Urinary bladder (tissue), 4 donors: ENCODE results near the gene LIPM. TPM values are rescaled to one million over a fixed set of nuclear protein-coding genes. Genes with fewer than 3 reads are reported as not detected.

Source experiments
- DNase-seq: peaks from one replicate; pipeline ENCODE4 v3.0.0-alpha.2; 2015; ENCODE audit errors: extremely low spot score
- H3K27ac ChIP-seq: one replicate; pipeline ENCODE4 v1.5.1; 2013; ENCODE audit warnings: low read depth, mild to moderate bottlenecking, moderate library complexity
- H3K36me3 ChIP-seq: one replicate; pipeline ENCODE4 v1.6.1; 2013; ENCODE audit warnings: mild to moderate bottlenecking, moderate library complexity; ENCODE audit not compliant: insufficient read depth
- H3K4me1 ChIP-seq: one replicate; pipeline ENCODE4 v1.6.1; 2013; ENCODE audit warnings: mild to moderate bottlenecking, moderate library complexity; ENCODE audit not compliant: insufficient read depth
- H3K4me3 ChIP-seq: one replicate; pipeline ENCODE4 v1.5.1; 2013; ENCODE audit warnings: low read depth, low read length
- WGBS: extraction: QIAGEN DNeasy Blood & Tissue Kit; methylation state at CpG from one replicate; pipeline ENCODE4 v1.1.7; 2013; 5-methylcytosine and 5-hydroxymethylcytosine counted together
- polyA plus RNA-seq: library from polyadenylated mRNA; stranded (reverse); fragments of 200-250 nt; gene quantifications from one replicate; pipeline ENCODE4 v1.2.3, GENCODE V29; 2013
- total RNA-seq: library from RNA; depleted of rRNA; stranded (reverse); fragments of >200 nt; gene quantifications from one replicate; pipeline ENCODE4 v1.2.3, GENCODE V29; 2014
- donor health status: healthy with polysubstance abuse.
- donor health status: healthy.

The LIPM gene, protein sequence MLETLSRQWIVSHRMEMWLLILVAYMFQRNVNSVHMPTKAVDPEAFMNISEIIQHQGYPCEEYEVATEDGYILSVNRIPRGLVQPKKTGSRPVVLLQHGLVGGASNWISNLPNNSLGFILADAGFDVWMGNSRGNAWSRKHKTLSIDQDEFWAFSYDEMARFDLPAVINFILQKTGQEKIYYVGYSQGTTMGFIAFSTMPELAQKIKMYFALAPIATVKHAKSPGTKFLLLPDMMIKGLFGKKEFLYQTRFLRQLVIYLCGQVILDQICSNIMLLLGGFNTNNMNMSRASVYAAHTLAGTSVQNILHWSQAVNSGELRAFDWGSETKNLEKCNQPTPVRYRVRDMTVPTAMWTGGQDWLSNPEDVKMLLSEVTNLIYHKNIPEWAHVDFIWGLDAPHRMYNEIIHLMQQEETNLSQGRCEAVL
- total RNA-seq (not detected), polyA plus RNA-seq (not detected)

DNA sequence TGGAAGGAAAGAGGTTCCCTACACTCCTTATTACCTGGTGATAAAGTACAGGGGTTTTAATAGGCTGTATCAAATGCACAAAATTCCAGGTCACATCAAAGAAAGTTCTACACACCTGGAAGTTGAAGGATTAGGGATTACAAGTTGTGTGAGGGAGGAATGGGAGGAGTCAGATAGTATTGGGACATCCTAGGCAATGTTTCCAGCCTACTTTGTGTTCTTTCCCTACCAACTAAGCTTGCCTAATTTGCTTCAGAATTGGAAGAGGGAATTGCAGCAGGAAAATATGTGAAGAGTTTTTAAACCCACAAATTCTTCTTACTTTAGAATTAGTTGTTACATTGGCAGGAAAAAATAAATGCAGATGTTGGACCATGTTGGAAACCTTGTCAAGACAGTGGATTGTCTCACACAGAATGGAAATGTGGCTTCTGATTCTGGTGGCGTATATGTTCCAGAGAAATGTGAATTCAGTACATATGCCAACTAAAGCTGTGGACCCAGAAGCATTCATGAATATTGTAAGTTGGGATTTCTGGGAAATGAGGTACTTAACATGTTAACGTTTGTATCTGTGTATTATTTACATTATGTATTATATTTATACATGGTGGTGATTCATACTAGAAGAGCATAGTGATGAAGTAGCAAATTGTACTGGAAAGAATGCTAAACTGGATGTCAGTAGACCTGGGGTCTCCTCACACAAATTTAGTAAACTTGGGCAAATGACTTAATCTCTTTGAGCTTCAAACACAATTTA, at the start of gene LIPM:
TSS of gene LIPM (plus strand) at position 208 of the 763 bp plus-strand sequence. CDS start at position 375, 167 bp downstream.
- no peak for DNase-seq
- Histone ChIP-seq H3K36me3 (no peaks in the 10 kb centered on the region), H3K27ac (no peak within 1 kb of the TSS), H3K4me1 (no peaks in the 10 kb centered on the region), H3K4me3 (no peak within 1 kb of the TSS)
- WGBS: 67% methylated on average over 2 of the region's 2 CpGs

GRCh38 chr10:88754287-88754686, 48.2 kb upstream of the LIPM start:
- DNase-seq: no peak
- Histone ChIP-seq H3K4me3 (no peak overlapping the region), H3K4me1 (no peaks in the 10 kb centered on the region), H3K27ac (no peak overlapping the region), H3K36me3 (no peaks in the 10 kb centered on the region)

DNA sequence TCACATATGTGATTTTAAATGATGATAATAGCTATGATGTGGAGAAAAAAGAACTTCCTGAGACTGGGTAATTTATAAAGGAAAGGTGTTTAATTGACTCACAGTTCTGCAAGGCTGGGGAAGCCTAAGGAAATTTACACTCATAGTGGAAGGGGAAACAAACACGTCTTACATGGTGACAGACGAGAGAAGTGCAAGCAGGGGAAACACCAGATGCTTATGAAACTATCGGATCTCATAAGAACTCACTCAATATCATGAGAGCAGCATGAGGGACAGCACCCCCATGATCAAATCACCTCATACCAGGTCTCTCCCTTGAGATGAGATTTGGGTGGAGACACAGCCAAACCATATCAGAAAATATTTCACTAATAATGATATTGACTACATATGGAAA, 46.8 kb upstream of the LIPM start:
- DNase-seq: no peak
- Histone ChIP-seq H3K4me1 (no peaks in the 10 kb centered on the region), H3K27ac (no peak overlapping the region), H3K4me3 (no peak overlapping the region), H3K36me3 (no peaks in the 10 kb centered on the region)
- WGBS: 69% methylated on average over 3 of the region's 3 CpGs

GRCh38 chr10:88756660-88757059, 45.9 kb upstream of the LIPM start:
- Histone ChIP-seq H3K27ac (no peak overlapping the region), H3K36me3 (no peaks in the 10 kb centered on the region), H3K4me3 (no peak overlapping the region), H3K4me1 (no peaks in the 10 kb centered on the region)
- 0% methylated on average over 1 of the region's 1 CpG for WGBS
- DNase-seq: no peak

- no peaks in the 10 kb centered on the region for H3K4me1 ChIP-seq
- H3K4me3 ChIP-seq: no peak within 1 kb of the TSS
- DNase-seq: no peak
- no peak within 1 kb of the TSS for H3K27ac ChIP-seq
- H3K36me3 ChIP-seq: no peaks in the 10 kb centered on the region
- WGBS: 80% methylated on average over 7 of the region's 7 CpGs
These were observed 43.0 kb upstream of the LIPM start, which contains the start of gene LIPN for GRCh38 chr10:88759366-88760101. Gene LIPN (plus strand): TSS chr10:88760020. CDS start chr10:88761406, 1,386 bp downstream.

DNA sequence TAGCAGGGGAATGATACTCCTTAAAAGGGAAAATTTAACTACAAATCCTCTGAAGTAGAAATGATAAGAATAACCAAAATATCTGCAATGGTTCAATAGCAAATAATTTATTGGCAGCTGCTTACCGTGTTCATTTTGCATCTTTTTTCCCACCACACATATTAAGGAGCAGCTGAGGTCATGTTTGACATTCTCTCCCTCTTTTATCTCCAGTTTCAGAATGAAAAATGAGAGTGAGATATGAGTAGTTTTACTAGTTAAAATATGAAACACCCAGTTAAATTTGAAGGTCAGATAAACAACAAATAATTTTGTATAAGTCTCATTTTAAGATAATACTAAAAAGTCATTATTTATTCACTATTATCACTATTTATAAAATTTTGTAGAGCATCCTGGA, 39.6 kb upstream of the LIPM start:
- no peak overlapping the region for H3K27ac ChIP-seq
- WGBS: 38% methylated on average over 1 of the region's 1 CpG
- no peak overlapping the region for H3K4me3 ChIP-seq
- no peaks in the 10 kb centered on the region for H3K36me3 ChIP-seq
- no peak for DNase-seq
- H3K4me1 ChIP-seq: no peaks in the 10 kb centered on the region

- WGBS: 24% methylated on average over 1 of the region's 1 CpG
- Histone ChIP-seq H3K4me1 (no peaks in the 10 kb centered on the region), H3K4me3 (no peak overlapping the region), H3K36me3 (no peaks in the 10 kb centered on the region), H3K27ac (no peak overlapping the region)
- DNase-seq: no peak
These were observed 39.1 kb upstream of the LIPM start for GRCh38 chr10:88763441-88763840.

GRCh38 chr10:88764110-88764509, 38.4 kb upstream of the LIPM start:
- Histone ChIP-seq H3K4me3 (no peak overlapping the region), H3K4me1 (no peaks in the 10 kb centered on the region), H3K27ac (no peak overlapping the region), H3K36me3 (no peaks in the 10 kb centered on the region)
- DNase-seq: no peak
- 84% methylated on average over 3 of the region's 3 CpGs for WGBS

GRCh38 chr10:88765816-88766215, 36.7 kb upstream of the LIPM start:
- no peak for DNase-seq
- Histone ChIP-seq H3K27ac (no peak overlapping the region), H3K4me1 (no peaks in the 10 kb centered on the region), H3K36me3 (no peaks in the 10 kb centered on the region), H3K4me3 (no peak overlapping the region)
- 85% methylated on average over 1 of the region's 1 CpG for WGBS

- Histone ChIP-seq H3K27ac (no peak overlapping the region), H3K4me1 (no peaks in the 10 kb centered on the region), H3K36me3 (no peaks in the 10 kb centered on the region), H3K4me3 (no peak overlapping the region)
- WGBS: 67% methylated on average over 1 of the region's 1 CpG
- DNase-seq: no peak
These were observed 33.1 kb upstream of the LIPM start for GRCh38 chr10:88769384-88769783.

DNA sequence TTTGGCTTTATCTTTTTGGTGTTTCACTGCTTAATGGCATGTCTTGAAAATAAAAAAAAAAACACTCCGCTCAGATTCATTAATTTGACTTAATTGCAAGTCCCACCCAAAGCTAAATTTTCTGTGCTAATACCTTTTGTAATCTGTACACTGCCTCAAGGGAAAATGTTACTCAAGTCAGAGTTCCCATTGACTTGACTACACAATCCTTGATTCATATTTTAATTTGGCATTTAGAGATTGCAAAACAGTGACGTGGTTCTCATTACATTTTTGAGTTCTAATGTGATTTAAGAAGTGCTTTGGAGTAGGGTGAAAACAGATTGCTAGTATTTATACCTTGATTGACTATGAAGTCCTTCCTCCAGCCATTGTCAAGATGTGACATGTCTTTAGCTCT, 21.3 kb upstream of the LIPM start:
- WGBS: 71% methylated on average over 2 of the region's 2 CpGs
- H3K4me3 ChIP-seq: no peak overlapping the region
- H3K4me1 ChIP-seq: no peaks in the 10 kb centered on the region
- H3K36me3 ChIP-seq: no peaks in the 10 kb centered on the region
- DNase-seq: no peak
- no peak overlapping the region for H3K27ac ChIP-seq

DNA sequence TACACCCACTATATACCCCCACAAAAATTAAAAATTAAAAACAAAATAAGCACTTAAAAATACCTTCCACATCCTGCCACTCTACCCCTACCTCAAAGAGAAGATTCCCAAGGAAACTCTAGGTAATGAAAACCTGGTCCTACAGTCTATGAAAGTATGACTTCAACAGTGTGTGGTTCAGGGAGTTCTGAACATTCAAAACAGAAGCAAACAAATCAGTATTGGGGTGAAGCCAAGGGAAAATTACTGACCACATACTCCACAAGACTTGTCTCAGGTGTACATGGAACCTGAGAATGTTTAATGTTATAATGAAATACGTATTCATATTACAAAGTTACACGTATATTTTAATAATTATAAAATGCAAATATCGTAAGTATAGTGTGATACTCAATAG, 20.3 kb upstream of the LIPM start:
- Histone ChIP-seq H3K4me3 (no peak overlapping the region), H3K4me1 (no peaks in the 10 kb centered on the region), H3K36me3 (no peaks in the 10 kb centered on the region), H3K27ac (no peak overlapping the region)
- 81% methylated on average over 3 of the region's 3 CpGs for WGBS
- no peak for DNase-seq

GRCh38 chr10:88783724-88784123, 18.8 kb upstream of the LIPM start:
- no peak overlapping the region for H3K4me3 ChIP-seq
- H3K36me3 ChIP-seq: no peaks in the 10 kb centered on the region
- WGBS: 71% methylated on average over 3 of the region's 3 CpGs
- no peak overlapping the region for H3K27ac ChIP-seq
- H3K4me1 ChIP-seq: no peaks in the 10 kb centered on the region
- no peak for DNase-seq
